ENCODE measurements around the gene DAW1. TPM values are rescaled to one million over a fixed set of nuclear protein-coding genes. Genes with fewer than 3 reads are reported as not detected.

Gene DAW1
- total and polyA plus RNA-seq, 4 donors = not detected

GRCh38 chr2:227848586-227848985 lies 22.8 kb upstream of the DAW1 start (continued):
- TF ChIP-seq, protein P1, sequence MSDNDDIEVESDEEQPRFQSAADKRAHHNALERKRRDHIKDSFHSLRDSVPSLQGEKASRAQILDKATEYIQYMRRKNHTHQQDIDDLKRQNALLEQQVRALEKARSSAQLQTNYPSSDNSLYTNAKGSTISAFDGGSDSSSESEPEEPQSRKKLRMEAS (IDR thresholded peaks at IDR 0.05) = no peak

- no peak for DNase-seq (ENCODE audit: low spot score)
These were observed 21.5 kb upstream of the DAW1 start for GRCh38 chr2:227849906-227850305.

GRCh38 chr2:227853204-227853629 lies 18.2 kb upstream of the DAW1 start:
- H3K36me3 ChIP-seq (ENCODE audit: control insufficient read depth in 4 of 4, insufficient read depth in 3 of 4, low read depth in 1 of 4, low read length in 3 of 4) = no peaks in the 10 kb centered on the region
- no peaks in the 10 kb centered on the region for H3K9me3 ChIP-seq (ENCODE audit: control insufficient read depth in 4 of 4, low read length in 3 of 4)
- 67% methylated on average over 4 of the region's 4 CpGs for WGBS
- no peak for TF ChIP-seq GABPA (IDR thresholded peaks at IDR 0.05 in 1 of 2, conservative IDR thresholded peaks at IDR 0.05 in 1 of 2)
- TF ChIP-seq HNF4G (IDR thresholded peaks at IDR 0.05) = no peak
- TF ChIP-seq JUND (IDR thresholded peaks at IDR 0.05) = no peak
- TF ChIP-seq, protein P1 (IDR thresholded peaks at IDR 0.05) = no peak
- no peak for TF ChIP-seq EGR1 (IDR thresholded peaks at IDR 0.05; ENCODE audit: low read depth in 2 of 2)
- TF ChIP-seq, protein P2, sequence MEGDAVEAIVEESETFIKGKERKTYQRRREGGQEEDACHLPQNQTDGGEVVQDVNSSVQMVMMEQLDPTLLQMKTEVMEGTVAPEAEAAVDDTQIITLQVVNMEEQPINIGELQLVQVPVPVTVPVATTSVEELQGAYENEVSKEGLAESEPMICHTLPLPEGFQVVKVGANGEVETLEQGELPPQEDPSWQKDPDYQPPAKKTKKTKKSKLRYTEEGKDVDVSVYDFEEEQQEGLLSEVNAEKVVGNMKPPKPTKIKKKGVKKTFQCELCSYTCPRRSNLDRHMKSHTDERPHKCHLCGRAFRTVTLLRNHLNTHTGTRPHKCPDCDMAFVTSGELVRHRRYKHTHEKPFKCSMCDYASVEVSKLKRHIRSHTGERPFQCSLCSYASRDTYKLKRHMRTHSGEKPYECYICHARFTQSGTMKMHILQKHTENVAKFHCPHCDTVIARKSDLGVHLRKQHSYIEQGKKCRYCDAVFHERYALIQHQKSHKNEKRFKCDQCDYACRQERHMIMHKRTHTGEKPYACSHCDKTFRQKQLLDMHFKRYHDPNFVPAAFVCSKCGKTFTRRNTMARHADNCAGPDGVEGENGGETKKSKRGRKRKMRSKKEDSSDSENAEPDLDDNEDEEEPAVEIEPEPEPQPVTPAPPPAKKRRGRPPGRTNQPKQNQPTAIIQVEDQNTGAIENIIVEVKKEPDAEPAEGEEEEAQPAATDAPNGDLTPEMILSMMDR (IDR thresholded peaks at IDR 0.05; ENCODE audit: low read depth, low read length, missing input control) = no peak
- TF ChIP-seq YY1 (IDR thresholded peaks at IDR 0.05) = no peak
- TF ChIP-seq ATF3 (IDR thresholded peaks at IDR 0.05) = no peak
- no peak for TF ChIP-seq RXRA (IDR thresholded peaks at IDR 0.05)
- no peak for TF ChIP-seq ZBTB33 (IDR thresholded peaks at IDR 0.05)
- TF ChIP-seq FOXA2 (IDR thresholded peaks at IDR 0.05) = no peak
- no peak for TF ChIP-seq NR2F2 (IDR thresholded peaks at IDR 0.05)
- TF ChIP-seq HNF4A (conservative IDR thresholded peaks at IDR 0.05) = no peak
- no peak for TF ChIP-seq RAD21 (IDR thresholded peaks at IDR 0.05)
- no peak for TF ChIP-seq FOXA1 (IDR thresholded peaks at IDR 0.05)
- no peak for TF ChIP-seq TAF1 (conservative IDR thresholded peaks at IDR 0.05)
- TF ChIP-seq, protein P3, sequence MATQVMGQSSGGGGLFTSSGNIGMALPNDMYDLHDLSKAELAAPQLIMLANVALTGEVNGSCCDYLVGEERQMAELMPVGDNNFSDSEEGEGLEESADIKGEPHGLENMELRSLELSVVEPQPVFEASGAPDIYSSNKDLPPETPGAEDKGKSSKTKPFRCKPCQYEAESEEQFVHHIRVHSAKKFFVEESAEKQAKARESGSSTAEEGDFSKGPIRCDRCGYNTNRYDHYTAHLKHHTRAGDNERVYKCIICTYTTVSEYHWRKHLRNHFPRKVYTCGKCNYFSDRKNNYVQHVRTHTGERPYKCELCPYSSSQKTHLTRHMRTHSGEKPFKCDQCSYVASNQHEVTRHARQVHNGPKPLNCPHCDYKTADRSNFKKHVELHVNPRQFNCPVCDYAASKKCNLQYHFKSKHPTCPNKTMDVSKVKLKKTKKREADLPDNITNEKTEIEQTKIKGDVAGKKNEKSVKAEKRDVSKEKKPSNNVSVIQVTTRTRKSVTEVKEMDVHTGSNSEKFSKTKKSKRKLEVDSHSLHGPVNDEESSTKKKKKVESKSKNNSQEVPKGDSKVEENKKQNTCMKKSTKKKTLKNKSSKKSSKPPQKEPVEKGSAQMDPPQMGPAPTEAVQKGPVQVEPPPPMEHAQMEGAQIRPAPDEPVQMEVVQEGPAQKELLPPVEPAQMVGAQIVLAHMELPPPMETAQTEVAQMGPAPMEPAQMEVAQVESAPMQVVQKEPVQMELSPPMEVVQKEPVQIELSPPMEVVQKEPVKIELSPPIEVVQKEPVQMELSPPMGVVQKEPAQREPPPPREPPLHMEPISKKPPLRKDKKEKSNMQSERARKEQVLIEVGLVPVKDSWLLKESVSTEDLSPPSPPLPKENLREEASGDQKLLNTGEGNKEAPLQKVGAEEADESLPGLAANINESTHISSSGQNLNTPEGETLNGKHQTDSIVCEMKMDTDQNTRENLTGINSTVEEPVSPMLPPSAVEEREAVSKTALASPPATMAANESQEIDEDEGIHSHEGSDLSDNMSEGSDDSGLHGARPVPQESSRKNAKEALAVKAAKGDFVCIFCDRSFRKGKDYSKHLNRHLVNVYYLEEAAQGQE (IDR thresholded peaks at IDR 0.05) = no peak
- no peak for TF ChIP-seq SP1 (IDR thresholded peaks at IDR 0.05)
- H3K4me3 ChIP-seq (ENCODE audit: low read depth in 1 of 3, low read length in 3 of 3) = no peak overlapping the region
- H3K27ac ChIP-seq (ENCODE audit: low read depth in 1 of 2, low read length in 2 of 2) = no peak overlapping the region
- no peak for DNase-seq (ENCODE audit: low spot score)
- no peaks in the 10 kb centered on the region for H3K4me1 ChIP-seq (ENCODE audit: control insufficient read depth in 4 of 4, insufficient read depth in 4 of 4, low read length in 3 of 4)
- H3K9ac ChIP-seq (ENCODE audit: low read depth in 1 of 2, low read length in 2 of 2) = no peak overlapping the region
- peaks cover 0 to 3% (median 0%) of the 10 kb centered on the region in 4 donors for H3K27me3 ChIP-seq (ENCODE audit: control insufficient read depth in 4 of 4, insufficient read depth in 4 of 4, low read length in 3 of 4)

More at GRCh38 chr2:227849906-227850305, 21.5 kb upstream of the DAW1 start:
- no peak overlapping the region for H3K9ac ChIP-seq (ENCODE audit: low read depth in 1 of 2, low read length in 2 of 2)
- H3K36me3 ChIP-seq (ENCODE audit: control insufficient read depth in 4 of 4, insufficient read depth in 3 of 4, low read depth in 1 of 4, low read length in 3 of 4) = no peaks in the 10 kb centered on the region
- WGBS = 67% methylated on average over 1 of the region's 1 CpG
- TF ChIP-seq EGR1 (IDR thresholded peaks at IDR 0.05; ENCODE audit: low read depth in 2 of 2) (no peak), JUND (IDR thresholded peaks at IDR 0.05) (no peak), TAF1 (conservative IDR thresholded peaks at IDR 0.05) (no peak), YY1 (IDR thresholded peaks at IDR 0.05) (no peak), NR2F2 (IDR thresholded peaks at IDR 0.05) (no peak), FOXA1 (IDR thresholded peaks at IDR 0.05) (no peak)
- no peaks in the 10 kb centered on the region for H3K4me1 ChIP-seq (ENCODE audit: control insufficient read depth in 4 of 4, insufficient read depth in 4 of 4, low read length in 3 of 4)
- no peak overlapping the region for H3K4me3 ChIP-seq (ENCODE audit: low read depth in 1 of 3, low read length in 3 of 3)
- H3K9me3 ChIP-seq (ENCODE audit: control insufficient read depth in 4 of 4, low read length in 3 of 4) = no peaks in the 10 kb centered on the region
- H3K27me3 ChIP-seq (ENCODE audit: control insufficient read depth in 4 of 4, insufficient read depth in 4 of 4, low read length in 3 of 4) = peaks cover 0 to 3% (median 0%) of the 10 kb centered on the region in 4 donors
- H3K27ac ChIP-seq (ENCODE audit: low read depth in 1 of 2, low read length in 2 of 2) = no peak overlapping the region
